GM12878 (cell line): Measurements from ENCODE around the gene PPM1A. TPM values are rescaled to one million over a fixed set of nuclear protein-coding genes. Genes with fewer than 3 reads are reported as not detected.
A peak's percentile ranks its signal among the peaks of the same experiment; 100 is the strongest.

Source experiments
- ATAC-seq: fragments of 200-7000 bp; cut with Tn5 transposase; 3 replicates; pipeline ENCODE4 v1.9.1; 2020; ENCODE audit warnings: mild to moderate bottlenecking, moderate library complexity
- BruUV-seq: library from RNA; stranded (reverse); fragments of 400-500 nt; replicated peaks from 2 replicates; lab custom pipeline; 2021; lab: Mats Ljungman, UMichigan
- CTCF ChIA-PET: fragments of 300-600 bp; sonication (Branson Sonifier 250); formaldehyde crosslinking; extraction: SDS; loops from one replicate; lab custom pipeline; 2021; ENCODE audit warnings: inconsistent platforms; lab: Yijun Ruan, JAX
- POLR2A ChIA-PET: fragments of 350-600 bp; formaldehyde crosslinking; extraction: SDS; loops from one replicate; lab custom pipeline; 2021; ENCODE audit warnings: inconsistent platforms; lab: Charles Lee
- RAD21 ChIA-PET: fragments of 300-600 bp; sonication (Branson Sonifier 250); formaldehyde crosslinking; loops from one replicate; lab custom pipeline; 2023; ENCODE audit warnings: antibody characterized with exemption; ENCODE audit not compliant: unreplicated experiment; lab: Charles Lee
- SMC1A ChIA-PET: fragments of 300-600 bp; sonication (Branson Sonifier 250); formaldehyde crosslinking; loops from one replicate; lab custom pipeline; 2023; ENCODE audit not compliant: unreplicated experiment, uncharacterized antibody; lab: Charles Lee
- DNase-seq: peaks from one replicate; pipeline ENCODE4 v3.0.0-alpha.2; 2011; ENCODE audit warnings: low read depth, low spot score
- FAIRE-seq: peaks from 3 replicates; lab custom pipeline; 2011; peaks lifted over from hg19 to GRCh38; lab: Jason Lieb, UNC
- H2AFZ ChIP-seq: 2 replicates; pipeline ENCODE4 v1.6.0; 2011; ENCODE audit warnings: low read depth, low read length, control low read depth; ENCODE audit not compliant: control insufficient read depth
- H3K27ac ChIP-seq: 2 replicates; pipeline ENCODE4 v1.5.1; 2011; ENCODE audit warnings: control low read depth; ENCODE audit not compliant: control insufficient read depth, insufficient read depth
- H3K27me3 ChIP-seq, 2 experiments: replicated peaks in 1 of 2; 2 replicates each; pipeline versions ENCODE4 v1.6.0 to v1.6.1; 2011; ENCODE audit warnings: low read length in 1 of 2; ENCODE audit not compliant: control insufficient read depth in 2 of 2, insufficient read depth in 2 of 2
- H3K36me3 ChIP-seq, 2 experiments: 2 replicates each; pipeline ENCODE4 v1.5.1; 2011; ENCODE audit warnings: low read length in 1 of 2; ENCODE audit not compliant: control insufficient read depth in 2 of 2, insufficient read depth in 2 of 2
- H3K4me1 ChIP-seq: 2 replicates; pipeline ENCODE4 v1.6.1; 2011; ENCODE audit warnings: mild to moderate bottlenecking, low read length, moderate library complexity, mixed read lengths; ENCODE audit not compliant: control insufficient read depth, insufficient read depth
- H3K4me2 ChIP-seq: 2 replicates; pipeline ENCODE4 v1.6.0; 2011; ENCODE audit warnings: control low read depth; ENCODE audit not compliant: control insufficient read depth, insufficient read depth
- H3K4me3 ChIP-seq: fragments of 200-600 bp; sonication (generic); 2 replicates; pipeline ENCODE4 v1.5.1; 2016
- H3K79me2 ChIP-seq: 2 replicates; pipeline ENCODE4 v1.6.0; 2011; ENCODE audit warnings: low read length; ENCODE audit not compliant: control insufficient read depth, insufficient read depth
- H3K9ac ChIP-seq: 2 replicates; pipeline ENCODE4 v1.8.0; 2011; ENCODE audit warnings: low read length, control low read depth, mixed read lengths; ENCODE audit not compliant: control insufficient read depth, insufficient read depth
- H3K9me3 ChIP-seq: replicated peaks from 3 replicates; pipeline ENCODE4 v1.5.1; 2011; ENCODE audit warnings: mild to moderate bottlenecking, low read length; ENCODE audit not compliant: control insufficient read depth, insufficient read depth
- H4K20me1 ChIP-seq: 2 replicates; pipeline ENCODE4 v1.6.0; 2011; ENCODE audit not compliant: control insufficient read depth, insufficient read depth
- WGBS: methylation state at CpG from one replicate; pipeline ENCODE4 v1.1.6; 2016; ENCODE audit warnings: low lambda C conversion rate; ENCODE audit not compliant: insufficient replicate concordance, insufficient coverage; ENCODE audit errors: missing lambda C conversion rate; 5-methylcytosine and 5-hydroxymethylcytosine counted together
- in situ Hi-C: fragments of 300-500 bp; cut with MboI; formaldehyde crosslinking; loops from 9 replicates; pipeline ENCODE4 v1.14.3; 2018; ENCODE audit warnings: mixed read lengths
- intact Hi-C: fragments of 100-400 bp; cut with micrococcal nuclease; formaldehyde crosslinking; loops from one replicate; pipeline ENCODE4 v1.14.2; 2022; ENCODE audit not compliant: unreplicated experiment
- polyA plus RNA-seq, 11 experiments: library from polyadenylated mRNA; depleted of rRNA in 4 of 11; unstranded in 6 of 11; stranded (reverse) in 5 of 11; fragments of >200 nt; fragmentation: Nextera tagmentation in 4 of 11; fragmentation: Illumina TruSeq in 1 of 11; extraction: Ambion mirVana in 4 of 11; extraction: Trizol in 1 of 11; gene quantifications; 1 replicate in 1 of 11; 2 replicates in 10 of 11; pipeline versions ENCODE4 v1.2.1 to v1.2.3, GENCODE V29; 2011 to 2016; ENCODE audit warnings: inconsistent platforms in 2 of 11, missing spikeins in 2 of 11, low read depth in 1 of 11
- total RNA-seq, 4 experiments: library from RNA; depleted of rRNA in 3 of 4; stranded (reverse); fragments of >200 nt in 3 of 4; fragmentation: Illumina TruSeq in 1 of 4; extraction: Trizol in 1 of 4; gene quantifications; 2 replicates each; pipeline versions ENCODE4 v1.2.1 to v1.2.3, GENCODE V29; 2013 to 2021
- TF ChIP-seq, protein P1 (sequence below): fragments of 450-650 bp; formaldehyde crosslinking; IDR thresholded peaks from 2 replicates; pipeline ENCODE4 v1.4.0; 2020; ENCODE audit warnings: mild to moderate bottlenecking, moderate library complexity

Gene PPM1A
- total and polyA plus RNA-seq, 10 of the 15 experiments (the other 5 are each of a cell fraction or from before 2014, with no cell fraction given): 16.8 to 124 (median 47.0) TPM

DNA sequence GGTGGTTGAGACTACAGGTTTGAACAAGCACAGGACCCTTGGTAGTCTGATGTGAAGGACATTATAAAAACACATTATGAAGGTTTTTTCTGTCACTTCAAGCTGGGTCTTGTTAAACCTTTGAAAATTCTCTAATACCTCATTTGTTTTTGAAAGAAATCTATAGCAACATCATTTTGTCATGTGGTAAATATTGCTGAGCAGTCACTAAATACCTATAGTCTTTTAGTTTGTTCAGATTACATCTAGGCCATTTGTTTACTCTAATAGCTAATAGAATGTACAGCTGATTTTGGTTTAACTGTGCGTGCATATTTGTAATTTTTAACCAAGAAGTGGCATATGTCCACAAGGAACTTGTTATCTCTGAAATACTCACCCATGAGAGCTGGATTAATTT is 2.9 kb downstream of the PPM1A start:
- SMC1A ChIA-PET: interaction anchor here (0.6 to 14.2 kb wide), 13 partner anchors 10 to 310 kb away, joined by 3 to 303 read pairs (median 4); no protein-coding TSS in a partner anchor
- POLR2A ChIA-PET: interaction anchor here (2.0 to 5.4 kb wide), 4 partner anchors 30 to 76 kb away, joined by 6 to 92 read pairs (median 41); no protein-coding TSS in a partner anchor
- Histone ChIP-seq H3K27me3 (no peaks in the 10 kb centered on the region), H3K79me2 (peaks cover 79% of the 10 kb centered on the region), H3K4me1 (0 out of 2 replicates have a peak, but pooled peaks cover 4% of the 10 kb centered on the region), H3K4me3 (peak overlapping the region; percentile 87), H4K20me1 (no peaks in the 10 kb centered on the region), H3K9me3 (no peaks in the 10 kb centered on the region; the same call in none of the 3 replicates), H2AFZ (no peak overlapping the region), H3K4me2 (peak overlapping the region; percentile 72), H3K27ac (peak overlapping the region; percentile 81; the same call in 1 of the 2 replicates), H3K9ac (peak overlapping the region; percentile 82), H3K36me3 (no peaks in the 10 kb centered on the region; a peak in 1 of 4 replicates)
- ATAC-seq (no peak), DNase-seq (no peak), FAIRE-seq (no peak)
- BruUV-seq: TSS peak; percentile 38
- CTCF ChIA-PET: interaction anchor here (0.7 to 5.0 kb wide), 11 partner anchors 14 to 287 kb away, joined by 3 to 42 read pairs (median 6); no protein-coding TSS in a partner anchor
- intact Hi-C loops: no loop called here
- TF ChIP-seq, protein P1, sequence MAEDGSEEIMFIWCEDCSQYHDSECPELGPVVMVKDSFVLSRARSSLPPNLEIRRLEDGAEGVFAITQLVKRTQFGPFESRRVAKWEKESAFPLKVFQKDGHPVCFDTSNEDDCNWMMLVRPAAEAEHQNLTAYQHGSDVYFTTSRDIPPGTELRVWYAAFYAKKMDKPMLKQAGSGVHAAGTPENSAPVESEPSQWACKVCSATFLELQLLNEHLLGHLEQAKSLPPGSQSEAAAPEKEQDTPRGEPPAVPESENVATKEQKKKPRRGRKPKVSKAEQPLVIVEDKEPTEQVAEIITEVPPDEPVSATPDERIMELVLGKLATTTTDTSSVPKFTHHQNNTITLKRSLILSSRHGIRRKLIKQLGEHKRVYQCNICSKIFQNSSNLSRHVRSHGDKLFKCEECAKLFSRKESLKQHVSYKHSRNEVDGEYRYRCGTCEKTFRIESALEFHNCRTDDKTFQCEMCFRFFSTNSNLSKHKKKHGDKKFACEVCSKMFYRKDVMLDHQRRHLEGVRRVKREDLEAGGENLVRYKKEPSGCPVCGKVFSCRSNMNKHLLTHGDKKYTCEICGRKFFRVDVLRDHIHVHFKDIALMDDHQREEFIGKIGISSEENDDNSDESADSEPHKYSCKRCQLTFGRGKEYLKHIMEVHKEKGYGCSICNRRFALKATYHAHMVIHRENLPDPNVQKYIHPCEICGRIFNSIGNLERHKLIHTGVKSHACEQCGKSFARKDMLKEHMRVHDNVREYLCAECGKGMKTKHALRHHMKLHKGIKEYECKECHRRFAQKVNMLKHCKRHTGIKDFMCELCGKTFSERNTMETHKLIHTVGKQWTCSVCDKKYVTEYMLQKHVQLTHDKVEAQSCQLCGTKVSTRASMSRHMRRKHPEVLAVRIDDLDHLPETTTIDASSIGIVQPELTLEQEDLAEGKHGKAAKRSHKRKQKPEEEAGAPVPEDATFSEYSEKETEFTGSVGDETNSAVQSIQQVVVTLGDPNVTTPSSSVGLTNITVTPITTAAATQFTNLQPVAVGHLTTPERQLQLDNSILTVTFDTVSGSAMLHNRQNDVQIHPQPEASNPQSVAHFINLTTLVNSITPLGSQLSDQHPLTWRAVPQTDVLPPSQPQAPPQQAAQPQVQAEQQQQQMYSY (CRISPR knock-in tag): no peak
- in situ Hi-C loops: no loop called here
- RAD21 ChIA-PET: interaction anchor here (0.8 to 17.9 kb wide), 8 partner anchors 12 to 78 kb away, joined by 3 to 446 read pairs (median 8); no protein-coding TSS in a partner anchor
- 86% methylated on average over 1 of the region's 1 CpG for WGBS
